ENCODE data around the gene STARD8. TPM values are rescaled to one million over a fixed set of nuclear protein-coding genes. Genes with fewer than 3 reads are reported as not detected.

STARD8 gene, protein sequence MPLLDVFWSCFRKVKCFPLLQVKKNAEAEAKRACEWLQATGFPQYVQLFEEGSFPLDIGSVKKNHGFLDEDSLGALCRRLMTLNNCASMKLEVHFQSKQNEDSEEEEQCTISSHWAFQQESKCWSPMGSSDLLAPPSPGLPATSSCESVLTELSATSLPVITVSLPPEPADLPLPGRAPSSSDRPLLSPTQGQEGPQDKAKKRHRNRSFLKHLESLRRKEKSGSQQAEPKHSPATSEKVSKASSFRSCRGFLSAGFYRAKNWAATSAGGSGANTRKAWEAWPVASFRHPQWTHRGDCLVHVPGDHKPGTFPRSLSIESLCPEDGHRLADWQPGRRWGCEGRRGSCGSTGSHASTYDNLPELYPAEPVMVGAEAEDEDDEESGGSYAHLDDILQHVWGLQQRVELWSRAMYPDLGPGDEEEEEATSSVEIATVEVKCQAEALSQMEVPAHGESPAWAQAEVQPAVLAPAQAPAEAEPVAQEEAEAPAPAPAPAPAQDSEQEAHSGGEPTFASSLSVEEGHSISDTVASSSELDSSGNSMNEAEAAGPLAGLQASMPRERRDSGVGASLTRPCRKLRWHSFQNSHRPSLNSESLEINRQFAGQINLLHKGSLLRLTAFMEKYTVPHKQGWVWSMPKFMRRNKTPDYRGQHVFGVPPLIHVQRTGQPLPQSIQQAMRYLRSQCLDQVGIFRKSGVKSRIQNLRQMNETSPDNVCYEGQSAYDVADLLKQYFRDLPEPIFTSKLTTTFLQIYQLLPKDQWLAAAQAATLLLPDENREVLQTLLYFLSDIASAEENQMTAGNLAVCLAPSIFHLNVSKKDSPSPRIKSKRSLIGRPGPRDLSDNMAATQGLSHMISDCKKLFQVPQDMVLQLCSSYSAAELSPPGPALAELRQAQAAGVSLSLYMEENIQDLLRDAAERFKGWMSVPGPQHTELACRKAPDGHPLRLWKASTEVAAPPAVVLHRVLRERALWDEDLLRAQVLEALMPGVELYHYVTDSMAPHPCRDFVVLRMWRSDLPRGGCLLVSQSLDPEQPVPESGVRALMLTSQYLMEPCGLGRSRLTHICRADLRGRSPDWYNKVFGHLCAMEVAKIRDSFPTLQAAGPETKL
- total RNA-seq = 1 to 10 TPM; 1.3 to 1.4 TPM

DNA sequence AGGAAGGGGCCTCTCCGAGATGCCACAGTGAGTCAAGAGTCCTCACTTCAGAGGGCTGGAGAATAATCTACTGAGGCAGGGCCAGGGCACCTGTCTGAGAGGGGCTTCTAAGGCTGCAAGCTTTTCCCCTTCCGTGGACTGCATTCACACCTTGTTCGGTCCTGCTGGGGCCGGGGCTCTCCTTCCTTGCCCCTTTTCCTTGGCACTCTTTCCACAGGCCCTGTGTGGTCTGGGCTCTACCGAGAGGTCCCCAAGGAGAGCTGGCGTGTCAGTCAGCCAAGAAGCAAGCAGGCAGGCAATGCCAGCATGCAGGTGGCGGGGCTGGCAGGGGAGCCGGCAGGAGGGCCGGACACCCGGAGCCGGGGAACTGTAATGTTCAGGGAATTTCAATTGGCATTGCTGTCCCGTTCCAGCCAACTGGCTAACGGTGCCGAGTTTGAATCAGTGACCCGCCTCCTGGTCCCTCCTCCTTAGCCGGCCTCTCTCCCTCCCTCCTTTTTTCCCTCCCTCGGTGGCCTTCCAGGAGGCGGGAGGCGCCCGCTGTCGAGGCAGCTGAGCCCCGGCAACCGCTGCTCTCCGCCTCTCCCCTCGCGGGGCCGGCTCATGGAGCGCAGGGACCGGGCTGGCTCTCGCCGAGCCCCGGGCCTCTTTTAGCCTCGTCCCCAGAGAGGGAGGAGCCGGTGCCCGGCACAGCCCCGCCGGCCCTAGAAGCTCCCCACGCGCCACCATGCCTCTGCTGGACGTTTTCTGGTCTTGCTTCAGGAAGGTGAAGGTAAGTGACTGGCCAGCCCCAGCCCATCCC is at the start of gene STARD8:
STARD8 (plus strand) TSS at position 511 of the 802 bp plus-strand sequence; CDS start at position 728, 217 bp downstream.

Other genes starting within 250 kb of the STARD8 start
- under 1 TPM; 0.08 to 0.12 TPM for gene OPHN1, start 214.2 kb upstream of the STARD8 start, total RNA-seq
- gene YIPF6, start 148.6 kb upstream of the STARD8 start, total RNA-seq = 10 to 100 TPM; 15.3 to 17.2 TPM
- 1 to 10 TPM; 6.6 to 7.9 TPM for gene EFNB1, start 181.4 kb downstream of the STARD8 start, total RNA-seq

Measured in activated naive CD4-positive, alpha-beta T cell treated with anti-CD3 and anti-CD28 coated beads, Interleukin-2, amount 10 ng/mL, durations not matched to agents 5 hours and 36 hours (primary cell).